Muscle layer of colon (tissue), 2 donors: ENCODE data around the gene FGFBP1.

Source experiments
- H3K27ac ChIP-seq: one replicate; pipeline ENCODE4 v1.7.0; 2013; ENCODE audit warnings: low read depth, mild to moderate bottlenecking, low read length, moderate library complexity
- H3K27me3 ChIP-seq, 2 donors: one replicate each; pipeline ENCODE4 v1.7.0; 2013; ENCODE audit warnings: low read length in 2 of 2, mild to moderate bottlenecking in 2 of 2; ENCODE audit not compliant: insufficient read depth in 2 of 2, control insufficient read depth in 1 of 2
- H3K36me3 ChIP-seq: one replicate; pipeline ENCODE4 v1.7.0; 2013; ENCODE audit warnings: mild to moderate bottlenecking, low read length; ENCODE audit not compliant: insufficient read depth
- H3K4me1 ChIP-seq: one replicate; pipeline ENCODE4 v1.7.0; 2013; ENCODE audit warnings: mild to moderate bottlenecking, low read length; ENCODE audit not compliant: insufficient read depth
- H3K4me3 ChIP-seq, 2 donors: one replicate each; pipeline ENCODE4 v1.7.0; 2013; ENCODE audit warnings: low read length in 2 of 2, low read depth in 1 of 2, mild to moderate bottlenecking in 1 of 2, moderate library complexity in 1 of 2
- H3K9ac ChIP-seq: one replicate; pipeline ENCODE4 v1.7.0; 2013; ENCODE audit warnings: low read length
- H3K9me3 ChIP-seq: one replicate; pipeline ENCODE4 v1.7.0; 2013; ENCODE audit warnings: mild to moderate bottlenecking, low read length
- donor health status: abdominal sarcoma.
- donor health status: Adenocarcinoma of cecum.

FGFBP1 gene

DNA sequence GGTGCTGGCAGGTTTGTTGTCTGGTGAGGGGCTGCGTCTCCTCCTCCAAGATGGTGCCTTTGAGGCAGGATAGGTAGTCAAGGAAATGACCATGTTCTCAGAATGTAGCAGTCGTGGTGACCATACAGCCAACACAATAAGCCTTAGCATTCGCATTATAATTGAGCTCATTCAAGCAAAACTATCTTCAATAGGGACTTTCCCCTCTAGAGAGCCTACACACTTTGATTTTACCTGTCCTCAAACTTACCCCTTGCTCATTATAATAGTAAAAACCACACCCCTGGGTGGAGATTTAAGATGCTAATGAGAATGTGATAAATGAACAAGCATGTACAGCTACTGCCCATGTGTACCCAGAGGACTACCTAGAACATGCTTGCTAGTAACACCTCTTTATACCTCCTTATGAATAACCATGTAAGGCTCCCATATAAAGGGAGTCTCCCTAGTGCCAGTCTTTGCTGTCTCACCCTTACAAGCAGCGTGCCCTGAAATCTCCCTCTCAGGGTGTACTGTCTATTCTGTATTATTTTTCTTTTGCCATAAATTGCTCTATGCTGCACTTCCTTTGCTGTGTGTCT lies 48.2 kb downstream of the FGFBP1 start:
- Histone ChIP-seq H3K9ac (no peak overlapping the region), H3K4me1 (peaks cover 10% of the 10 kb centered on the region), H3K27ac (no peak overlapping the region), H3K4me3 (no peak overlapping the region), H3K36me3 (no peaks in the 10 kb centered on the region), H3K27me3 (no peaks in the 10 kb centered on the region), H3K9me3 (no peaks in the 10 kb centered on the region)

DNA sequence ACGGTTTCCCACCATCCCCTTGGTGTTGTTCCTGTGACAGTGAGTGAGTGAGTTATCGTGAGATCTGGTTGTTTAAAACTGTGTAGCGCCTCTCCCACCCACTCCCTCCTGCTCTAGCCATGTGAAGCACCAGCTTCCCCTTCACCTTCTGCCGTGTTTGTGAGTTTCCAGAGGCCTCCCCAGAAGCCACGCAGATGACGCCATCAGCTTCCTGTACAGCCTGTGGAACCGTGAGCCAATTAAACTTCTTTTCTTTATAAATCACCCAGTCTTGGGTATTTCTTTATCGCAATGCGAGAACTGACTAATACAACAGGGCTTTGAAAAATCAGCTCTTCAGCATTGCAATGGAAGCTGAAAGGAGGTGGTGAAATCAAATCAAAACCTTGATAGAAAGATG lies 50.0 kb downstream of the FGFBP1 start:
- no peaks in the 10 kb centered on the region for H3K36me3 ChIP-seq
- H3K27me3 ChIP-seq, result no peaks in the 10 kb centered on the region
- no peak overlapping the region for H3K9ac ChIP-seq
- no peak overlapping the region for H3K4me3 ChIP-seq
- H3K9me3 ChIP-seq, result no peaks in the 10 kb centered on the region
- H3K27ac ChIP-seq, result no peak overlapping the region
- peaks cover under 1% of the 10 kb centered on the region for H3K4me1 ChIP-seq
